Ishikawa (cell line): ENCODE results near the gene APOA5.

Source experiments
- CEBPB ChIP-seq: IDR thresholded peaks from 2 replicates; pipeline ENCODE4 v1.6.1; 2012
- CREB1 ChIP-seq: IDR thresholded peaks from 2 replicates; pipeline ENCODE4 v1.6.1; 2012; ENCODE audit warnings: low read depth
- EP300 ChIP-seq: IDR thresholded peaks from 2 replicates; pipeline ENCODE4 v1.6.1; 2012; ENCODE audit warnings: borderline replicate concordance
- TAF1 ChIP-seq: IDR thresholded peaks from 2 replicates; pipeline ENCODE4 v1.6.1; 2012; ENCODE audit warnings: low read depth, mild to moderate bottlenecking
- USF1 ChIP-seq: IDR thresholded peaks from 2 replicates; pipeline ENCODE4 v1.6.1; 2012
- YY1 ChIP-seq: IDR thresholded peaks from 2 replicates; pipeline ENCODE4 v1.6.1; 2012; ENCODE audit warnings: low read depth
- TF ChIP-seq, protein P1 (sequence below): IDR thresholded peaks from 2 replicates; pipeline ENCODE4 v1.6.1; 2012; ENCODE audit warnings: low read depth, mild to moderate bottlenecking

- no peak for TF ChIP-seq USF1
- TF ChIP-seq, protein P1, sequence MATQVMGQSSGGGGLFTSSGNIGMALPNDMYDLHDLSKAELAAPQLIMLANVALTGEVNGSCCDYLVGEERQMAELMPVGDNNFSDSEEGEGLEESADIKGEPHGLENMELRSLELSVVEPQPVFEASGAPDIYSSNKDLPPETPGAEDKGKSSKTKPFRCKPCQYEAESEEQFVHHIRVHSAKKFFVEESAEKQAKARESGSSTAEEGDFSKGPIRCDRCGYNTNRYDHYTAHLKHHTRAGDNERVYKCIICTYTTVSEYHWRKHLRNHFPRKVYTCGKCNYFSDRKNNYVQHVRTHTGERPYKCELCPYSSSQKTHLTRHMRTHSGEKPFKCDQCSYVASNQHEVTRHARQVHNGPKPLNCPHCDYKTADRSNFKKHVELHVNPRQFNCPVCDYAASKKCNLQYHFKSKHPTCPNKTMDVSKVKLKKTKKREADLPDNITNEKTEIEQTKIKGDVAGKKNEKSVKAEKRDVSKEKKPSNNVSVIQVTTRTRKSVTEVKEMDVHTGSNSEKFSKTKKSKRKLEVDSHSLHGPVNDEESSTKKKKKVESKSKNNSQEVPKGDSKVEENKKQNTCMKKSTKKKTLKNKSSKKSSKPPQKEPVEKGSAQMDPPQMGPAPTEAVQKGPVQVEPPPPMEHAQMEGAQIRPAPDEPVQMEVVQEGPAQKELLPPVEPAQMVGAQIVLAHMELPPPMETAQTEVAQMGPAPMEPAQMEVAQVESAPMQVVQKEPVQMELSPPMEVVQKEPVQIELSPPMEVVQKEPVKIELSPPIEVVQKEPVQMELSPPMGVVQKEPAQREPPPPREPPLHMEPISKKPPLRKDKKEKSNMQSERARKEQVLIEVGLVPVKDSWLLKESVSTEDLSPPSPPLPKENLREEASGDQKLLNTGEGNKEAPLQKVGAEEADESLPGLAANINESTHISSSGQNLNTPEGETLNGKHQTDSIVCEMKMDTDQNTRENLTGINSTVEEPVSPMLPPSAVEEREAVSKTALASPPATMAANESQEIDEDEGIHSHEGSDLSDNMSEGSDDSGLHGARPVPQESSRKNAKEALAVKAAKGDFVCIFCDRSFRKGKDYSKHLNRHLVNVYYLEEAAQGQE, result no peak
- TF ChIP-seq YY1, result no peak
- no peak for TF ChIP-seq CEBPB
- TF ChIP-seq CREB1, result no peak
- TF ChIP-seq EP300, result no peak
- no peak for TF ChIP-seq TAF1
Observed at GRCh38 chr11:116788975-116789374, 2.7 kb downstream of the APOA5 start.
